ENCODE measurements around the gene CLEC4C. TPM values are rescaled to one million over a fixed set of nuclear protein-coding genes. Genes with fewer than 3 reads are reported as not detected.
"Not testable (repeated sequence)": the region's sequence is repeated elsewhere in the genome, so short reads cannot be mapped to it uniquely, and the experiment has no call there.

CLEC4C gene
- total and polyA plus RNA-seq, 2 of the 13 experiments (the other 11 are each of a cell fraction or from before 2014, with no cell fraction given): not detected

DNA sequence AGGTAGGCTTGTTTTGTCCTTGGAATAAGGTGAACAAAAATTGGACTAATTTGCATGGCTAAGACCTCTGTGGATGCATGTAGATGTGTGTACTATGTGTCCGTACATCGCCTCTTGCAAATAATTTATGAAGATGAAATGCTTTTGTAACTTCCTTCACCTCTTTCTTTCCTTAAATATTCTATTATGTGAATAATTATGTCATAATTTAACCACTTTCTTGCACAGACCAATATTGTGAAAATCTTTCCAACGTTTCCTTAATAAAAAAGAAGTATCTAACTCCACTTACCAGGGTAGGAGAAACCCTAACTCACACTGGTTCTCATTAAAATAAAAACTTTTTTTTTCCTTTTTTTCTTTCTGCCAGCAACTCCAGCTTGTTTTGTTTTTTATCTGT, 46.0 kb upstream of the CLEC4C start:
- ChIA-PET CTCF (ENCODE audit: low intra/inter-chr PET ratio, low total read pairs) (no interaction called here), POLR2A (no interaction called here)
- Histone ChIP-seq H3K4me1 (ENCODE audit: insufficient read depth, low read length) (peaks cover 12% of the 10 kb centered on the region), H2AFZ (ENCODE audit: low read length) (no peak overlapping the region), H3K27ac (ENCODE audit: extremely low read length, insufficient read depth, low read length) (no peak overlapping the region), H3K4me2 (ENCODE audit: low read depth, low read length) (no peak overlapping the region), H4K20me1 (ENCODE audit: insufficient read depth, low read length) (no peaks in the 10 kb centered on the region), H3K9ac (ENCODE audit: insufficient read depth, low read depth, low read length) (no peak overlapping the region), H3K79me2 (ENCODE audit: insufficient read depth, low read length) (no peaks in the 10 kb centered on the region), H3K4me3 (replicated peaks in 1 of 3; ENCODE audit: insufficient read depth in 1 of 3, low read depth in 2 of 3, low read length in 3 of 3) (no peak overlapping the region), H3K36me3 (replicated peaks in 1 of 2; ENCODE audit: control insufficient read depth in 1 of 2, insufficient read depth in 2 of 2, low read length in 2 of 2) (no peaks in the 10 kb centered on the region), H3K9me3 (ENCODE audit: low read length) (no peaks in the 10 kb centered on the region), H3K27me3 (ENCODE audit: control insufficient read depth in 1 of 2, insufficient read depth in 2 of 2, low read length in 2 of 2) (peaks cover 1 to 9% of the 10 kb centered on the region in 2 experiments; a peak in 2 of 5 replicates)
- no peak for ATAC-seq
- in situ Hi-C loops (cut with HindIII; ENCODE audit: extremely low pct_ligation_motif_present, low pct_unique_long_range_greater_than_20kb): no loop called here
- 52% methylated on average over 3 of the region's 3 CpGs for WGBS (ENCODE audit: low lambda C conversion rate)
- no TSS peak for BruUV-seq (replicated peaks)
- intact Hi-C loops (cut with micrococcal nuclease; ENCODE audit: unreplicated experiment): no loop called here
- no peak for DNase-seq (ENCODE audit: low spot score)
- TF ChIP-seq ZNF557 (CRISPR knock-in tag; IDR thresholded peaks at IDR 0.05) (no peak), KLF9 (CRISPR knock-in tag; IDR thresholded peaks at IDR 0.05; ENCODE audit: low read depth) (no peak), HBP1 (CRISPR knock-in tag; IDR thresholded peaks at IDR 0.05; ENCODE audit: low read depth) (no peak), ZNF326 (CRISPR knock-in tag; IDR thresholded peaks at IDR 0.05; ENCODE audit: borderline replicate concordance) (no peak), ZFP82 (CRISPR knock-in tag; IDR thresholded peaks at IDR 0.05; ENCODE audit: borderline replicate concordance) (no peak), ZMYM2 (CRISPR knock-in tag; IDR thresholded peaks at IDR 0.05) (no peak)
- no peak for FAIRE-seq

GRCh38 chr12:7788884-7789528, 41.8 kb upstream of the CLEC4C start, which contains the start of gene NANOG:
NANOG (plus strand) TSS chr12:7789402; CDS start chr12:7789615, 213 bp downstream.
- BruUV-seq (replicated peaks); H3K4me2 ChIP-seq (ENCODE audit: low read depth, low read length); H3K4me3 ChIP-seq (replicated peaks in 1 of 3; ENCODE audit: insufficient read depth in 1 of 3, low read depth in 2 of 3, low read length in 3 of 3); CTCF ChIA-PET (ENCODE audit: low intra/inter-chr PET ratio, low total read pairs); ATAC-seq; H3K79me2 ChIP-seq (ENCODE audit: insufficient read depth, low read length); H4K20me1 ChIP-seq (ENCODE audit: insufficient read depth, low read length); POLR2A ChIA-PET; intact Hi-C loops (cut with micrococcal nuclease; ENCODE audit: unreplicated experiment); H3K27ac ChIP-seq (ENCODE audit: extremely low read length, insufficient read depth, low read length); H3K36me3 ChIP-seq (replicated peaks in 1 of 2; ENCODE audit: control insufficient read depth in 1 of 2, insufficient read depth in 2 of 2, low read length in 2 of 2); H2AFZ ChIP-seq (ENCODE audit: low read length); H3K9ac ChIP-seq (ENCODE audit: insufficient read depth, low read depth, low read length); in situ Hi-C loops (cut with HindIII; ENCODE audit: extremely low pct_ligation_motif_present, low pct_unique_long_range_greater_than_20kb); DNase-seq (ENCODE audit: low spot score); H3K9me3 ChIP-seq (ENCODE audit: low read length): not testable (repeated sequence)
- peaks cover 1 to 17% of the 10 kb centered on the region in 2 experiments; a peak in 2 of 5 replicates for H3K27me3 ChIP-seq (ENCODE audit: control insufficient read depth in 1 of 2, insufficient read depth in 2 of 2, low read length in 2 of 2)
- H3K4me1 ChIP-seq (ENCODE audit: insufficient read depth, low read length): peaks cover 12% of the 10 kb centered on the region
- peak; percentile 52 for FAIRE-seq
- 51% methylated on average over 13 of the region's 13 CpGs for WGBS (ENCODE audit: low lambda C conversion rate)

All from HepG2 (cell line).